ENCODE data around the gene PLCB2.

- TF ChIP-seq CTCF (IDR thresholded peaks at IDR 0.05) = no peak
- TF ChIP-seq POLR2A (IDR thresholded peaks at IDR 0.05) = no peak
These were observed 55.6 kb downstream of the PLCB2 start for GRCh38 chr15:40252141-40252437.

Data from lower leg skin (tissue), 3 donors.